ENCODE results near the gene TNC.
A peak's percentile ranks its signal among the peaks of the same experiment; 100 is the strongest.

The TNC gene

GRCh38 chr9:114989600-114990410, 128.2 kb downstream of the TNC start:
- no peak overlapping the region for H3K9ac ChIP-seq (ENCODE audit: low read length)
- H3K27ac ChIP-seq (ENCODE audit: low read length) = no peak overlapping the region
- H3K27me3 ChIP-seq (replicated peaks; ENCODE audit: insufficient read depth, low read length) = no peaks in the 10 kb centered on the region
- no peak overlapping the region for H3K4me2 ChIP-seq (ENCODE audit: low read depth, low read length)
- DNase-seq = peak; percentile 43
- no peaks in the 10 kb centered on the region for H3K9me2 ChIP-seq (replicated peaks; ENCODE audit: insufficient read depth, low read length)
- H4K20me1 ChIP-seq (ENCODE audit: insufficient read depth, low read length) = no peaks in the 10 kb centered on the region
- H3K4me1 ChIP-seq (ENCODE audit: low read length) = no peaks in the 10 kb centered on the region
- no peaks in the 10 kb centered on the region for H3K9me3 ChIP-seq (replicated peaks; ENCODE audit: insufficient read depth, low read length)
- H3F3A ChIP-seq (ENCODE audit: insufficient read depth, low read length) = no peaks in the 10 kb centered on the region
- no peaks in the 10 kb centered on the region for H3K36me3 ChIP-seq (replicated peaks; ENCODE audit: insufficient read depth, low read length)
- TF ChIP-seq, protein P1, sequence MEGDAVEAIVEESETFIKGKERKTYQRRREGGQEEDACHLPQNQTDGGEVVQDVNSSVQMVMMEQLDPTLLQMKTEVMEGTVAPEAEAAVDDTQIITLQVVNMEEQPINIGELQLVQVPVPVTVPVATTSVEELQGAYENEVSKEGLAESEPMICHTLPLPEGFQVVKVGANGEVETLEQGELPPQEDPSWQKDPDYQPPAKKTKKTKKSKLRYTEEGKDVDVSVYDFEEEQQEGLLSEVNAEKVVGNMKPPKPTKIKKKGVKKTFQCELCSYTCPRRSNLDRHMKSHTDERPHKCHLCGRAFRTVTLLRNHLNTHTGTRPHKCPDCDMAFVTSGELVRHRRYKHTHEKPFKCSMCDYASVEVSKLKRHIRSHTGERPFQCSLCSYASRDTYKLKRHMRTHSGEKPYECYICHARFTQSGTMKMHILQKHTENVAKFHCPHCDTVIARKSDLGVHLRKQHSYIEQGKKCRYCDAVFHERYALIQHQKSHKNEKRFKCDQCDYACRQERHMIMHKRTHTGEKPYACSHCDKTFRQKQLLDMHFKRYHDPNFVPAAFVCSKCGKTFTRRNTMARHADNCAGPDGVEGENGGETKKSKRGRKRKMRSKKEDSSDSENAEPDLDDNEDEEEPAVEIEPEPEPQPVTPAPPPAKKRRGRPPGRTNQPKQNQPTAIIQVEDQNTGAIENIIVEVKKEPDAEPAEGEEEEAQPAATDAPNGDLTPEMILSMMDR (IDR thresholded peaks at IDR 0.05; ENCODE audit: low read length) = no peak
- TF ChIP-seq EZH2phosphoT487 (IDR thresholded peaks at IDR 0.05; ENCODE audit: low read length) (no peak), EZH2 (optimal IDR thresholded peaks at IDR 0.05; ENCODE audit: low read depth, low read length) (no peak)
- H2AFZ ChIP-seq (ENCODE audit: low read length) = no peak overlapping the region
- H3K79me2 ChIP-seq (ENCODE audit: low read length) = no peaks in the 10 kb centered on the region
- H3K4me3 ChIP-seq (ENCODE audit: low read length) = no peak overlapping the region

DNA sequence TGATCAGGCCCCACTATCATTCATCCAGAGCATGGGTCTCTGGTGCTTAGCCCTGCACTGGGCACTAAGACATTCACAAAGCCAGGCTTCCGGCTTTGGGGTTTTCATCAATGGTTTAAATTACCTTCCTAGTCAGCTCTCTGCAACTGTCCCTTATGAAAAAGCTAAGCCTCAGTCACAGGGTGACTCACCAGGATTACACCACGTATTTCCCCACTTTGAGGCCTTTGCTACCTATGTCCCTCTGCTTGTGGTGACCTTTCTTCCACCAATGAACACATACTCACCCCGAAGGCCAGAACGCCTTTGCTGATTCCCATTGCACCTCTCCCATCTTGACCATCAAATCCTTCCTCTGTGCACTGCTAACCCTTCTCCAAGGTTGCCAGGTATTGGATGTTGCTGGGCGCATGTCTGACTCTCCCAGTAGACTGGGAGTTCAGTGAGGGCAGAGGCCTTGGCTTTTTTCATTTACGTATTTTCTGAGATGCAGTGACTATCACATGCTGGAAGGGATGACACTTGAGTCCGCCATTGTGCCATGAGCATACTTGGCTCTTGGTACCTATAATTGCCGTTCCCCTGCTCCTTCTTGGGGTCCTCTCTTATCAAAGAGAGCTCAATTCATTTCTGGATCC, 128.9 kb downstream of the TNC start:
- Histone ChIP-seq H3K9me3 (replicated peaks; ENCODE audit: insufficient read depth, low read length) (no peaks in the 10 kb centered on the region), H4K20me1 (ENCODE audit: insufficient read depth, low read length) (no peaks in the 10 kb centered on the region), H3K36me3 (replicated peaks; ENCODE audit: insufficient read depth, low read length) (no peaks in the 10 kb centered on the region), H3F3A (ENCODE audit: insufficient read depth, low read length) (no peaks in the 10 kb centered on the region), H3K4me2 (ENCODE audit: low read depth, low read length) (no peak overlapping the region), H3K79me2 (ENCODE audit: low read length) (no peaks in the 10 kb centered on the region), H2AFZ (ENCODE audit: low read length) (no peak overlapping the region), H3K4me3 (ENCODE audit: low read length) (no peak overlapping the region), H3K27ac (ENCODE audit: low read length) (no peak overlapping the region), H3K27me3 (replicated peaks; ENCODE audit: insufficient read depth, low read length) (no peaks in the 10 kb centered on the region), H3K9me2 (replicated peaks; ENCODE audit: insufficient read depth, low read length) (no peaks in the 10 kb centered on the region), H3K4me1 (ENCODE audit: low read length) (no peaks in the 10 kb centered on the region), H3K9ac (ENCODE audit: low read length) (no peak overlapping the region)
- no peak for DNase-seq
- TF ChIP-seq, protein P1 (IDR thresholded peaks at IDR 0.05; ENCODE audit: low read length) = no peak
- TF ChIP-seq EZH2 (optimal IDR thresholded peaks at IDR 0.05; ENCODE audit: low read depth, low read length) (no peak), EZH2phosphoT487 (IDR thresholded peaks at IDR 0.05; ENCODE audit: low read length) (no peak)

- Histone ChIP-seq H3K9me3 (replicated peaks; ENCODE audit: insufficient read depth, low read length) (no peaks in the 10 kb centered on the region), H3K79me2 (ENCODE audit: low read length) (no peaks in the 10 kb centered on the region), H3K36me3 (replicated peaks; ENCODE audit: insufficient read depth, low read length) (no peaks in the 10 kb centered on the region), H3K4me2 (ENCODE audit: low read depth, low read length) (no peak overlapping the region), H3K4me3 (ENCODE audit: low read length) (no peak overlapping the region), H3F3A (ENCODE audit: insufficient read depth, low read length) (no peaks in the 10 kb centered on the region), H3K4me1 (ENCODE audit: low read length) (no peaks in the 10 kb centered on the region), H3K27ac (ENCODE audit: low read length) (no peak overlapping the region), H3K9ac (ENCODE audit: low read length) (no peak overlapping the region), H3K9me2 (replicated peaks; ENCODE audit: insufficient read depth, low read length) (no peaks in the 10 kb centered on the region), H3K27me3 (replicated peaks; ENCODE audit: insufficient read depth, low read length) (no peaks in the 10 kb centered on the region), H2AFZ (ENCODE audit: low read length) (no peak overlapping the region), H4K20me1 (ENCODE audit: insufficient read depth, low read length) (no peaks in the 10 kb centered on the region)
- TF ChIP-seq EZH2 (optimal IDR thresholded peaks at IDR 0.05; ENCODE audit: low read depth, low read length) (no peak), EZH2phosphoT487 (IDR thresholded peaks at IDR 0.05; ENCODE audit: low read length) (no peak)
- TF ChIP-seq, protein P1 (IDR thresholded peaks at IDR 0.05; ENCODE audit: low read length) = no peak
- no peak for DNase-seq
Observed at GRCh38 chr9:114987116-114987515, 130.8 kb downstream of the TNC start.
